Measurements from ENCODE around the gene CDK6.

Gene CDK6

GRCh38 chr7:92736870-92737269 is 99.5 kb downstream of the CDK6 start:
- DNase-seq (ENCODE audit: low read depth), result no peak

- DNase-seq (ENCODE audit: low read depth), result no peak
These were observed 100.7 kb downstream of the CDK6 start for GRCh38 chr7:92735707-92736106.

GRCh38 chr7:92732316-92733036 is 103.9 kb downstream of the CDK6 start:
- no peak for DNase-seq (ENCODE audit: low read depth)

GRCh38 chr7:92731335-92732063 is 104.9 kb downstream of the CDK6 start:
- no peak for DNase-seq (ENCODE audit: low read depth)

GRCh38 chr7:92730808-92731207 is 105.6 kb downstream of the CDK6 start:
- DNase-seq (ENCODE audit: low read depth), result no peak

GRCh38 chr7:92729751-92730150 is 106.6 kb downstream of the CDK6 start:
- DNase-seq (ENCODE audit: low read depth), result no peak

- DNase-seq (ENCODE audit: low read depth), result no peak
These were observed 107.2 kb downstream of the CDK6 start for GRCh38 chr7:92729172-92729571.

- no peak for DNase-seq (ENCODE audit: low read depth)
These were observed 108.6 kb downstream of the CDK6 start for GRCh38 chr7:92727755-92728154.

- DNase-seq (ENCODE audit: low read depth), result no peak
These were observed 111.0 kb downstream of the CDK6 start for GRCh38 chr7:92725161-92725925.

- DNase-seq (ENCODE audit: low read depth), result no peak
These were observed 112.4 kb downstream of the CDK6 start for GRCh38 chr7:92723943-92724342.

GRCh38 chr7:92723205-92723604 is 113.2 kb downstream of the CDK6 start:
- DNase-seq (ENCODE audit: low read depth), result no peak

- no peak for DNase-seq (ENCODE audit: low read depth)
These were observed 113.8 kb downstream of the CDK6 start for GRCh38 chr7:92722541-92722940.

- no peak for DNase-seq (ENCODE audit: low read depth)
These were observed 115.6 kb downstream of the CDK6 start for GRCh38 chr7:92720604-92721350.

GRCh38 chr7:92717993-92718716 is 118.2 kb downstream of the CDK6 start:
- DNase-seq (ENCODE audit: low read depth), result peak; percentile 2

- DNase-seq (ENCODE audit: low read depth), result no peak
These were observed 118.8 kb downstream of the CDK6 start for GRCh38 chr7:92717623-92717992.

- DNase-seq (ENCODE audit: low read depth), result no peak
These were observed 119.4 kb downstream of the CDK6 start for GRCh38 chr7:92716825-92717580.

- no peak for DNase-seq (ENCODE audit: low read depth)
These were observed 120.4 kb downstream of the CDK6 start for GRCh38 chr7:92715963-92716362.

- no peak for DNase-seq (ENCODE audit: low read depth)
These were observed 121.6 kb downstream of the CDK6 start for GRCh38 chr7:92714767-92715166.

- DNase-seq (ENCODE audit: low read depth), result no peak
These were observed 122.1 kb downstream of the CDK6 start for GRCh38 chr7:92714280-92714679.

GRCh38 chr7:92709912-92710311 is 126.5 kb downstream of the CDK6 start:
- no peak for DNase-seq (ENCODE audit: low read depth)

- DNase-seq (ENCODE audit: low read depth), result no peak
These were observed 127.2 kb downstream of the CDK6 start for GRCh38 chr7:92709150-92709549.

All from T follicular helper cell (primary cell).